Measurements from ENCODE around the gene MS4A12. TPM values are rescaled to one million over a fixed set of nuclear protein-coding genes. Genes with fewer than 3 reads are reported as not detected.
"Not testable (repeated sequence)": the region's sequence is repeated elsewhere in the genome, so short reads cannot be mapped to it uniquely, and the experiment has no call there.

The MS4A12 gene
- total and polyA plus RNA-seq, 2 of the 13 experiments (the other 11 are each of a cell fraction or from before 2014, with no cell fraction given), result not detected

DNA sequence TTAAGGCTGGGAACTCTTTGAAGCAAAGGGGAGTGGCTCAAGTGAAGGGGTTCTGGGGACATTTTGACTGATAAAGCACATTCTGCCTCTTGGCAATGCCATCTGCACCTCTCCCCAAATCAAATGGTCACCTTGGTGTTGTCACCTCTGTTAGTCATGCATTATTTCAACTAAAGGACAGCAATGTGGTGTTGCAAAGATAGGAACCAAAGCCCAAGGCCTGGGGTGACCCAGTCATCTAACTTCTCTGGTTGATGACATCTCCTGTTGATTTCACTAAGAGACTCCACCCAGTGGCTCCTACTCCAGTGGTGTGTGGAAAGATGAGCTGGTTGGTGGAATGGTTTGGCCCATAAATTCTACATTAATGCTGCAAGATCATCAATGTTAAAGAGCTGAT lies 44.7 kb upstream of the MS4A12 start:
- Histone ChIP-seq H3K79me2 (ENCODE audit: insufficient read depth, low read length) (no peaks in the 10 kb centered on the region), H2AFZ (ENCODE audit: low read length) (no peak overlapping the region), H3K4me3 (replicated peaks in 1 of 3; ENCODE audit: insufficient read depth in 1 of 3, low read depth in 2 of 3, low read length in 3 of 3) (no peak overlapping the region), H4K20me1 (ENCODE audit: insufficient read depth, low read length) (no peaks in the 10 kb centered on the region), H3K27me3 (ENCODE audit: control insufficient read depth in 1 of 2, insufficient read depth in 2 of 2, low read length in 2 of 2) (no peaks in the 10 kb centered on the region), H3K27ac (ENCODE audit: extremely low read length, insufficient read depth, low read length) (no peak overlapping the region), H3K9me3 (ENCODE audit: low read length) (no peaks in the 10 kb centered on the region), H3K4me1 (ENCODE audit: insufficient read depth, low read length) (no peaks in the 10 kb centered on the region), H3K4me2 (ENCODE audit: low read depth, low read length) (no peak overlapping the region), H3K36me3 (replicated peaks in 1 of 2; ENCODE audit: control insufficient read depth in 1 of 2, insufficient read depth in 2 of 2, low read length in 2 of 2) (no peaks in the 10 kb centered on the region), H3K9ac (ENCODE audit: insufficient read depth, low read depth, low read length) (no peak overlapping the region)
- TF ChIP-seq, protein P1, sequence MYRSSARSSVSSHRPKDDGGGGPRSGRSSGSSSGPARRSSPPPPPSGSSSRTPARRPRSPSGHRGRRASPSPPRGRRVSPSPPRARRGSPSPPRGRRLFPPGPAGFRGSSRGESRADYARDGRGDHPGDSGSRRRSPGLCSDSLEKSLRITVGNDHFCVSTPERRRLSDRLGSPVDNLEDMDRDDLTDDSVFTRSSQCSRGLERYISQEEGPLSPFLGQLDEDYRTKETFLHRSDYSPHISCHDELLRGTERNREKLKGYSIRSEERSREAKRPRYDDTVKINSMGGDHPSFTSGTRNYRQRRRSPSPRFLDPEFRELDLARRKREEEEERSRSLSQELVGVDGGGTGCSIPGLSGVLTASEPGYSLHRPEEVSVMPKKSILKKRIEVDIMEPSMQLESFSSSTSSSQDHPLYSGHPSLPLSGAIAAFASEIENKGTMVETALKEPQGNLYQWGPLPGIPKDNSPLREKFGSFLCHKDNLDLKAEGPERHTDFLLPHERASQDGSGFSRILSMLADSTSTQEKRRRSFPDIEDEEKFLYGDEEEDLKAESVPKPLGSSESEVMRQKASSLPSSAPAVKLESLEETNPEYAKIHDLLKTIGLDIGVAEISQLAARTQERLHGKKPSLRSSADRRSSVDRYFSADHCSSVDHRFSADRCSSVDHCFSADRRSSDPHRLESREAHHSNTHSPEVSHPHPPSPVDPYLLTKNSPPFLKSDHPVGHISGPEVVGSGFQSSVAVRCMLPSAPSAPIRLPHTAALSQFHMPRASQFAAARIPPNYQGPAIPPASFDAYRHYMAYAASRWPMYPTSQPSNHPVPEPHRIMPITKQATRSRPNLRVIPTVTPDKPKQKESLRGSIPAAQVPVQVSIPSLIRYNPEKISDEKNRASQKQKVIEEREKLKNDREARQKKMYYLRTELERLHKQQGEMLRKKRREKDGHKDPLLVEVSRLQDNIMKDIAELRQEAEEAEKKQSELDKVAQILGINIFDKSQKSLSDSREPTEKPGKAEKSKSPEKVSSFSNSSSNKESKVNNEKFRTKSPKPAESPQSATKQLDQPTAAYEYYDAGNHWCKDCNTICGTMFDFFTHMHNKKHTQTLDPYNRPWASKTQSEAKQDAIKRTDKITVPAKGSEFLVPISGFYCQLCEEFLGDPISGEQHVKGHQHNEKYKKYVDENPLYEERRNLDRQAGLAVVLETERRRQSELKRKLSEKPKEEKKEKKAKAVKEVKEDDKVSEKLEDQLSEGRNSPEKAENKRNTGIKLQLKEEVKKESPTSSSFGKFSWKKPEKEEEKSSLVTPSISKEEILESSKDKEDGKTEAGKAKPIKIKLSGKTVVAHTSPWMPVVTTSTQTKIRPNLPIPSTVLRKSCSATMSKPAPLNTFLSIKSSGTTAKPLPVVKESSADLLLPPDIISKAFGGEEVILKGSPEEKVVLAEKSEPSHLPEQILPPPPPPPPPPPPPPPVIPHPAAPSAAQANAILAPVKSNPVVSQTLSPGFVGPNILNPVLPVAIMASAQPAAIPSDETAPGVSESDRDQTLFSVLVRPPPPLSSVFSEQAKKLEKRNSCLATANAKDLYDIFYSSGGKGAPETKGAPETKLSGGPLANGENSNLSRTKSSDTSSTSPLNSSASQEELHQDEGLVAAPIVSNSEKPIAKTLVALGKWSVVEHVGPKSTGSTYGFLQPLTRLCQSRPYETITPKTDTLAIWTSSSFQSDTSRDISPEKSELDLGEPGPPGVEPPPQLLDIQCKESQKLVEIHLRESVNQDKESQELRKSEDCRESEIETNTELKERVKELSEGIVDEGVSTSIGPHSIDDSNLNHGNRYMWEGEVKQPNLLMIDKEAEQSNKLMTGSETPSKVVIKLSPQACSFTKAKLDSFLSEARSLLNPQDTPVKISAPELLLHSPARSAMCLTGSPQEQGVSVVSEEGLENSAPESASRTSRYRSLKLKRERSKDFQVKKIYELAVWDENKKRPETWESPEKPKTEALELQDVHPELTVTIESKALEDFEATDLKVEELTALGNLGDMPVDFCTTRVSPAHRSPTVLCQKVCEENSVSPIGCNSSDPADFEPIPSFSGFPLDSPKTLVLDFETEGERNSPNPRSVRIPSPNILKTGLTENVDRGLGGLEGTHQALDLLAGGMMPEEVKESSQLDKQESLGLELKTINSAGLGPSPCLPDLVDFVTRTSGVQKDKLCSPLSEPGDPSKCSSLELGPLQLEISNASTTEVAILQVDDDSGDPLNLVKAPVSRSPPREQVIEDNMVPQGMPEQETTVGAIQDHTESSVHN (CRISPR knock-in tag; IDR thresholded peaks at IDR 0.05), result no peak
- TF ChIP-seq ZNF790 (CRISPR knock-in tag; IDR thresholded peaks at IDR 0.05; ENCODE audit: borderline replicate concordance), result no peak
- no peak for TF ChIP-seq YY1 (IDR thresholded peaks at IDR 0.05; ENCODE audit: insufficient read depth, insufficient replicate concordance, low read depth, low read length)
- no peak for TF ChIP-seq GATAD2A (CRISPR knock-in tag; IDR thresholded peaks at IDR 0.05)
- no TSS peak for BruUV-seq (replicated peaks)
- DNase-seq (ENCODE audit: low spot score), result no peak
- intact Hi-C loops (cut with micrococcal nuclease; ENCODE audit: unreplicated experiment) (no loop called here), in situ Hi-C loops (cut with HindIII; ENCODE audit: extremely low pct_ligation_motif_present, low pct_unique_long_range_greater_than_20kb) (no loop called here)
- ChIA-PET POLR2A (no interaction called here), CTCF (ENCODE audit: low intra/inter-chr PET ratio, low total read pairs) (no interaction called here)
- no peak for ATAC-seq
- FAIRE-seq, result no peak

DNA sequence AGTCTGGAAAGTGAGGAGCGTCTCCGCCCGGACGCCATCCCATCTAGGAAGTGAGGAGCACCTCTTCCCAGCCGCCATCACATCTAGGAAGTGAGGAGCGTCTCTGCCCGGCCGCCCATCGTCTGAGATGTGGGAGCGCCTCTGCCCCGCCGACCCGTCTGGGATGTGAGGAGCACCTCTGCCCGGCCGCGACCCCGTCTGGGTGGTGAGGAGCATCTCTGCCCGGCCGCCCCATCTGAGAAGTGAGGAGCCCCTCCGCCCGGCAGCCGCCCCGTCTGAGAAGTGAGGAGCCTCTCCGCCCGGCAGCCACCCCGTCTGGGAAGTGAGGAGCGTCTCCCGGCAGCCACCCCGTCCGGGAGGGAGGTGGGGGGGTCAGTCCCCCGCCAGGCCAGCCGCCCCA lies 41.4 kb upstream of the MS4A12 start:
- POLR2A ChIA-PET; intact Hi-C loops (cut with micrococcal nuclease; ENCODE audit: unreplicated experiment); ATAC-seq; H3K9me3 ChIP-seq (ENCODE audit: low read length); H3K4me3 ChIP-seq (replicated peaks in 1 of 3; ENCODE audit: insufficient read depth in 1 of 3, low read depth in 2 of 3, low read length in 3 of 3); DNase-seq (ENCODE audit: low spot score); FAIRE-seq; H3K4me2 ChIP-seq (ENCODE audit: low read depth, low read length); H3K36me3 ChIP-seq (replicated peaks in 1 of 2; ENCODE audit: control insufficient read depth in 1 of 2, insufficient read depth in 2 of 2, low read length in 2 of 2); H3K27ac ChIP-seq (ENCODE audit: extremely low read length, insufficient read depth, low read length); BruUV-seq (replicated peaks); H3K4me1 ChIP-seq (ENCODE audit: insufficient read depth, low read length); H3K79me2 ChIP-seq (ENCODE audit: insufficient read depth, low read length); H4K20me1 ChIP-seq (ENCODE audit: insufficient read depth, low read length); H3K27me3 ChIP-seq (ENCODE audit: control insufficient read depth in 1 of 2, insufficient read depth in 2 of 2, low read length in 2 of 2); in situ Hi-C loops (cut with HindIII; ENCODE audit: extremely low pct_ligation_motif_present, low pct_unique_long_range_greater_than_20kb); CTCF ChIA-PET (ENCODE audit: low intra/inter-chr PET ratio, low total read pairs); H2AFZ ChIP-seq (ENCODE audit: low read length); H3K9ac ChIP-seq (ENCODE audit: insufficient read depth, low read depth, low read length): not testable (repeated sequence)
- WGBS (ENCODE audit: low lambda C conversion rate), result 85% methylated on average over 4 of the region's 32 CpGs

Data from HepG2 (cell line).